Measurements from ENCODE around the gene SNTG2. TPM values are rescaled to one million over a fixed set of nuclear protein-coding genes. Genes with fewer than 3 reads are reported as not detected.

Gene SNTG2
- total and polyA plus RNA-seq, 2 of the 13 experiments (the other 11 are each of a cell fraction or from before 2014, with no cell fraction given): not detected

GRCh38 chr2:1400943-1401735, 450.5 kb downstream of the SNTG2 start:
- CTCF ChIA-PET (ENCODE audit: low intra/inter-chr PET ratio, low total read pairs): no interaction called here
- no TSS peak for BruUV-seq (replicated peaks)
- no peak overlapping the region for H3K4me2 ChIP-seq (ENCODE audit: low read depth, low read length)
- H2AFZ ChIP-seq (ENCODE audit: low read length): no peak overlapping the region
- H3K4me1 ChIP-seq (ENCODE audit: insufficient read depth, low read length): no peaks in the 10 kb centered on the region
- no peak overlapping the region for H3K27ac ChIP-seq (ENCODE audit: extremely low read length, insufficient read depth, low read length)
- H4K20me1 ChIP-seq (ENCODE audit: insufficient read depth, low read length): no peaks in the 10 kb centered on the region
- H3K4me3 ChIP-seq (replicated peaks in 1 of 3; ENCODE audit: insufficient read depth in 1 of 3, low read depth in 2 of 3, low read length in 3 of 3): no peak overlapping the region
- ATAC-seq (no peak), FAIRE-seq (no peak), DNase-seq (ENCODE audit: low spot score) (no peak)
- no peaks in the 10 kb centered on the region for H3K79me2 ChIP-seq (ENCODE audit: insufficient read depth, low read length)
- in situ Hi-C loops (cut with HindIII; ENCODE audit: extremely low pct_ligation_motif_present, low pct_unique_long_range_greater_than_20kb): no loop called here
- H3K36me3 ChIP-seq (replicated peaks in 1 of 2; ENCODE audit: control insufficient read depth in 1 of 2, insufficient read depth in 2 of 2, low read length in 2 of 2): no peaks in the 10 kb centered on the region
- intact Hi-C loops (cut with micrococcal nuclease; ENCODE audit: unreplicated experiment): no loop called here
- TF ChIP-seq ATM (IDR thresholded peaks at IDR 0.05; ENCODE audit: borderline replicate concordance): no peak
- no peak for TF ChIP-seq SRSF1 (optimal IDR thresholded peaks at IDR 0.05; ENCODE audit: low read depth, low read length)
- TF ChIP-seq RAD51 (IDR thresholded peaks at IDR 0.05; ENCODE audit: borderline replicate concordance): no peak
- 8% methylated on average over 8 of the region's 8 CpGs for WGBS (ENCODE audit: low lambda C conversion rate)
- POLR2A ChIA-PET: no interaction called here
- H3K27me3 ChIP-seq (ENCODE audit: control insufficient read depth in 1 of 2, insufficient read depth in 2 of 2, low read length in 2 of 2): peaks cover 3 to 20% of the 10 kb centered on the region in 2 experiments; a peak in 2 of 5 replicates
- H3K9me3 ChIP-seq (ENCODE audit: low read length): no peaks in the 10 kb centered on the region
- no peak overlapping the region for H3K9ac ChIP-seq (ENCODE audit: insufficient read depth, low read depth, low read length)

GRCh38 chr2:1402064-1402463, 451.4 kb downstream of the SNTG2 start:
- BruUV-seq (replicated peaks): no TSS peak
- Histone ChIP-seq H3K79me2 (ENCODE audit: insufficient read depth, low read length) (no peaks in the 10 kb centered on the region), H3K4me1 (ENCODE audit: insufficient read depth, low read length) (no peaks in the 10 kb centered on the region), H3K27me3 (ENCODE audit: control insufficient read depth in 1 of 2, insufficient read depth in 2 of 2, low read length in 2 of 2) (peaks cover 3 to 13% of the 10 kb centered on the region in 2 experiments; a peak in 2 of 5 replicates), H3K9me3 (ENCODE audit: low read length) (no peaks in the 10 kb centered on the region), H3K36me3 (replicated peaks in 1 of 2; ENCODE audit: control insufficient read depth in 1 of 2, insufficient read depth in 2 of 2, low read length in 2 of 2) (no peaks in the 10 kb centered on the region), H3K4me3 (replicated peaks in 1 of 3; ENCODE audit: insufficient read depth in 1 of 3, low read depth in 2 of 3, low read length in 3 of 3) (no peak overlapping the region), H2AFZ (ENCODE audit: low read length) (no peak overlapping the region), H3K4me2 (ENCODE audit: low read depth, low read length) (no peak overlapping the region), H3K27ac (ENCODE audit: extremely low read length, insufficient read depth, low read length) (no peak overlapping the region), H4K20me1 (ENCODE audit: insufficient read depth, low read length) (no peaks in the 10 kb centered on the region), H3K9ac (ENCODE audit: insufficient read depth, low read depth, low read length) (no peak overlapping the region)
- POLR2A ChIA-PET: no interaction called here
- WGBS (ENCODE audit: low lambda C conversion rate): 36% methylated on average over 7 of the region's 9 CpGs
- intact Hi-C loops (cut with micrococcal nuclease; ENCODE audit: unreplicated experiment): no loop called here
- FAIRE-seq: no peak
- no peak for DNase-seq (ENCODE audit: low spot score)
- in situ Hi-C loops (cut with HindIII; ENCODE audit: extremely low pct_ligation_motif_present, low pct_unique_long_range_greater_than_20kb): no loop called here
- no peak for ATAC-seq
- CTCF ChIA-PET (ENCODE audit: low intra/inter-chr PET ratio, low total read pairs): no interaction called here
- TF ChIP-seq ZIK1 (CRISPR knock-in tag; IDR thresholded peaks at IDR 0.05; ENCODE audit: borderline replicate concordance, low read depth) (no peak), THAP7 (CRISPR knock-in tag; IDR thresholded peaks at IDR 0.05) (no peak), NKX3-1 (CRISPR knock-in tag; IDR thresholded peaks at IDR 0.05) (no peak), TFAP4 (IDR thresholded peaks at IDR 0.05; ENCODE audit: borderline replicate concordance, low read depth) (no peak), ZNF678 (CRISPR knock-in tag; IDR thresholded peaks at IDR 0.05) (no peak), NR2C2 (CRISPR knock-in tag; IDR thresholded peaks at IDR 0.05; ENCODE audit: borderline replicate concordance) (no peak), ZNF780A (CRISPR knock-in tag; IDR thresholded peaks at IDR 0.05) (no peak), MLXIP (CRISPR knock-in tag; IDR thresholded peaks at IDR 0.05; ENCODE audit: borderline replicate concordance) (no peak), ZNF30 (CRISPR knock-in tag; IDR thresholded peaks at IDR 0.05) (no peak), SRY (CRISPR knock-in tag; IDR thresholded peaks at IDR 0.05) (no peak), ZNF550 (CRISPR knock-in tag; IDR thresholded peaks at IDR 0.05; ENCODE audit: borderline replicate concordance) (no peak), MIXL1 (CRISPR knock-in tag; IDR thresholded peaks at IDR 0.05) (no peak)
